ENCODE data around the gene TEKTIP1.

GRCh38 chr19:3589949-3590348, 51.0 kb downstream of the TEKTIP1 start:
- no peak for TF ChIP-seq POLR2A (IDR thresholded peaks at IDR 0.05)
- TF ChIP-seq, protein P1, sequence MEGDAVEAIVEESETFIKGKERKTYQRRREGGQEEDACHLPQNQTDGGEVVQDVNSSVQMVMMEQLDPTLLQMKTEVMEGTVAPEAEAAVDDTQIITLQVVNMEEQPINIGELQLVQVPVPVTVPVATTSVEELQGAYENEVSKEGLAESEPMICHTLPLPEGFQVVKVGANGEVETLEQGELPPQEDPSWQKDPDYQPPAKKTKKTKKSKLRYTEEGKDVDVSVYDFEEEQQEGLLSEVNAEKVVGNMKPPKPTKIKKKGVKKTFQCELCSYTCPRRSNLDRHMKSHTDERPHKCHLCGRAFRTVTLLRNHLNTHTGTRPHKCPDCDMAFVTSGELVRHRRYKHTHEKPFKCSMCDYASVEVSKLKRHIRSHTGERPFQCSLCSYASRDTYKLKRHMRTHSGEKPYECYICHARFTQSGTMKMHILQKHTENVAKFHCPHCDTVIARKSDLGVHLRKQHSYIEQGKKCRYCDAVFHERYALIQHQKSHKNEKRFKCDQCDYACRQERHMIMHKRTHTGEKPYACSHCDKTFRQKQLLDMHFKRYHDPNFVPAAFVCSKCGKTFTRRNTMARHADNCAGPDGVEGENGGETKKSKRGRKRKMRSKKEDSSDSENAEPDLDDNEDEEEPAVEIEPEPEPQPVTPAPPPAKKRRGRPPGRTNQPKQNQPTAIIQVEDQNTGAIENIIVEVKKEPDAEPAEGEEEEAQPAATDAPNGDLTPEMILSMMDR (IDR thresholded peaks at IDR 0.05): no peak
